Brain microvascular endothelial cell (primary cell): ENCODE data around the gene PRKAR1B.

ENCODE experiments used
- DNase-seq: peaks from one replicate; pipeline ENCODE4 v3.0.0-alpha.2; 2020
- H3K27ac ChIP-seq: fragments of 250-450 bp; sonication (Bioruptor Pico); 2 replicates; pipeline ENCODE4 v1.5.1; 2020; ENCODE audit warnings: mild to moderate bottlenecking, moderate library complexity
- H3K27me3 ChIP-seq: fragments of 250-450 bp; sonication (Bioruptor Pico); replicated peaks from 2 replicates; pipeline ENCODE4 v1.5.1; 2020; ENCODE audit warnings: mild to moderate bottlenecking
- H3K36me3 ChIP-seq: fragments of 250-450 bp; sonication (Bioruptor Pico); replicated peaks from 2 replicates; pipeline ENCODE4 v1.5.1; 2020; ENCODE audit warnings: mild to moderate bottlenecking
- H3K4me3 ChIP-seq: 2 replicates; pipeline ENCODE4 v1.5.1; 2011; ENCODE audit warnings: low read depth, mild to moderate bottlenecking, control low read depth, low read length, moderate library complexity
- in situ Hi-C: cut with HindIII; loops from 2 replicates; pipeline ENCODE4 v1.10.0; 2017; ENCODE audit warnings: low sequenced_read_pairs, low pct_ligation_motif_present
- TF ChIP-seq, protein P1 (sequence below): IDR thresholded peaks from 2 replicates; pipeline ENCODE4 v1.5.1; 2011; ENCODE audit warnings: low read depth, mild to moderate bottlenecking, moderate library complexity, low read length, control low read depth, inconsistent platforms; ENCODE audit errors: missing control alignments

PRKAR1B gene

DNA sequence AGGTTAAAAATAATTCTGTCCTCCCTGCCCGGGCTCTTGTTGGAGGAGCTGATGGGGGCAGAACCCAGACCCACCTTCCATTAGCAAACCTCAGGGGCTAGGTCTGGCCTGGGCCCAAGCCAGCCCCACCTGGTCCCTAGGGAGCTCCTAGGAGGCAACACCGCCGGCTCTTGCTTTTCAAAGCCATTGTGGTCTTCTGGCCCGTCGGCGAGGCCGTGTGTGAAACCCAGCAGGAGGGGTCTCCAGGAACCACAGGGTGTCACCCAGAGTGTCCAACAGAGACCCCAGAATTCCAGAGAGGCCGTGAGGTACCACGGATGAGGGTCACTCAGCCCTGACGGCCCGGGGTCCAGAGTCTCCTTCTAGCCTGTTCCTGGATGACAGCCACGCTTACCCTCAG, 190.8 kb downstream of the PRKAR1B start:
- TF ChIP-seq, protein P1, sequence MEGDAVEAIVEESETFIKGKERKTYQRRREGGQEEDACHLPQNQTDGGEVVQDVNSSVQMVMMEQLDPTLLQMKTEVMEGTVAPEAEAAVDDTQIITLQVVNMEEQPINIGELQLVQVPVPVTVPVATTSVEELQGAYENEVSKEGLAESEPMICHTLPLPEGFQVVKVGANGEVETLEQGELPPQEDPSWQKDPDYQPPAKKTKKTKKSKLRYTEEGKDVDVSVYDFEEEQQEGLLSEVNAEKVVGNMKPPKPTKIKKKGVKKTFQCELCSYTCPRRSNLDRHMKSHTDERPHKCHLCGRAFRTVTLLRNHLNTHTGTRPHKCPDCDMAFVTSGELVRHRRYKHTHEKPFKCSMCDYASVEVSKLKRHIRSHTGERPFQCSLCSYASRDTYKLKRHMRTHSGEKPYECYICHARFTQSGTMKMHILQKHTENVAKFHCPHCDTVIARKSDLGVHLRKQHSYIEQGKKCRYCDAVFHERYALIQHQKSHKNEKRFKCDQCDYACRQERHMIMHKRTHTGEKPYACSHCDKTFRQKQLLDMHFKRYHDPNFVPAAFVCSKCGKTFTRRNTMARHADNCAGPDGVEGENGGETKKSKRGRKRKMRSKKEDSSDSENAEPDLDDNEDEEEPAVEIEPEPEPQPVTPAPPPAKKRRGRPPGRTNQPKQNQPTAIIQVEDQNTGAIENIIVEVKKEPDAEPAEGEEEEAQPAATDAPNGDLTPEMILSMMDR: no peak
- Histone ChIP-seq H3K27me3 (no peaks in the 10 kb centered on the region), H3K36me3 (no peaks in the 10 kb centered on the region), H3K4me3 (no peak overlapping the region), H3K27ac (no peak overlapping the region)
- in situ Hi-C loops: no loop called here
- DNase-seq: no peak

DNA sequence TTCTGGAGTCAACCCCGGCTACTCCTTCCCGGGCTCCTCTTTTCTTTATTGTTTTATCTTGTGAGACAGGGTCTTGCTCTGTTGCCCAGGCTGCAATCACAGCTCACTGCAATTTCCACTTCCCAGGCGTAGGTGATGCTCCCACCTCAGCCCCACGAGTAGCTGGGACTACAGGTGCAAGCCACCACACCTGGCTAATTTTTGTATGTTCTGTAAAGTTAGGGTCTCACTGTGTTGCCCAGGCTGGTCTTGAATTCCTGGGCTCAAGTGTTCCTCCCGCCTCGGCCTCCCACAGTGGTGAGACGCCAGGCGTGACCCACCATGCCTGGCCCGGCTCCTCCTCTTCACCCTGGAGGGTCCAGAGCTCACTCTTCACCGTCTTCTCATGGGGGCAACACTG, 192.1 kb downstream of the PRKAR1B start:
- TF ChIP-seq, protein P1: no peak
- no peaks in the 10 kb centered on the region for H3K36me3 ChIP-seq
- H3K4me3 ChIP-seq: no peak overlapping the region
- no peak for DNase-seq
- no peaks in the 10 kb centered on the region for H3K27me3 ChIP-seq
- in situ Hi-C loops: no loop called here
- H3K27ac ChIP-seq: no peak overlapping the region

DNA sequence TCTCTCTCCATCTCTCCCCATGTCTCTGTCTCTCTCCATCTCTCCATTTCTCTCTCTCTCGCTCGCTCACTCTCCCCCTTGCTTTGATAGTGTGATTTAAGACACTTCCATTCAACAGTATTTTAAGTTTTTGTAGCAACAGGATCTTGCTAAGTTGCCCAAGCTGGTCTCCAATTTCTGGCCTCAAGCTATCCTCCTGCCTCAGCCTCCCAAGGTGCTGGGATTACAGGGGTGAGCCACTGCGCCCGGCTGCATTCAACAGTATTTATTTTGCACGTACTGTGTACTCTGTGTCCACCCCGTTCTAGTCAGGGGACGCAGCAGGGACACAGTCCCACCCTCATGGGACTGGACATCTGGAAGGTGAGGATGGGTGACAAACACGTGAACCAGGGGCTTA, 193.0 kb downstream of the PRKAR1B start:
- Histone ChIP-seq H3K36me3 (no peaks in the 10 kb centered on the region), H3K4me3 (no peak overlapping the region), H3K27ac (no peak overlapping the region), H3K27me3 (no peaks in the 10 kb centered on the region)
- no peak for DNase-seq
- TF ChIP-seq, protein P1: no peak
- in situ Hi-C loops: no loop called here

DNA sequence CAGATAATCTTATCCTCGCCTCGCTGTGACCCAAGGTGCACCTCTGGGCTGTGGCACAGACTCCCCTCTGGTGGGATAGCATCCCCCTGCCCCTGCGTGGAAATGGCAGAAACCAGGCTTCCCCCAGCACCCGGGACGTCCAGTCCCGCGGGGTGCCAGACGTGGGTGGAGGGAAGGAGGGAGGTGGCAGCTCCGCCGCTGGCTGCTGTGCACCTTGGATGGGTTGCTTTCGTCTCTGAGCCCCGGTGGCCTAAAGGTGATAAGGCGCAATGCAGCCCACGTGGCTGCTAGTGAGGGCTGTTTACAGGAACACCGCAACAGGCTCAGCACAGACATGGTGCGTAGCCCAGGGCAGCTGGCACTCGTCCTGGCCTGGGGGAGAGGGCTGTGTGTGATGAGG, 193.8 kb downstream of the PRKAR1B start:
- H3K27ac ChIP-seq: no peak overlapping the region
- no peaks in the 10 kb centered on the region for H3K27me3 ChIP-seq
- no peaks in the 10 kb centered on the region for H3K36me3 ChIP-seq
- no peak for DNase-seq
- H3K4me3 ChIP-seq: no peak overlapping the region
- TF ChIP-seq, protein P1: no peak
- in situ Hi-C loops: no loop called here

DNA sequence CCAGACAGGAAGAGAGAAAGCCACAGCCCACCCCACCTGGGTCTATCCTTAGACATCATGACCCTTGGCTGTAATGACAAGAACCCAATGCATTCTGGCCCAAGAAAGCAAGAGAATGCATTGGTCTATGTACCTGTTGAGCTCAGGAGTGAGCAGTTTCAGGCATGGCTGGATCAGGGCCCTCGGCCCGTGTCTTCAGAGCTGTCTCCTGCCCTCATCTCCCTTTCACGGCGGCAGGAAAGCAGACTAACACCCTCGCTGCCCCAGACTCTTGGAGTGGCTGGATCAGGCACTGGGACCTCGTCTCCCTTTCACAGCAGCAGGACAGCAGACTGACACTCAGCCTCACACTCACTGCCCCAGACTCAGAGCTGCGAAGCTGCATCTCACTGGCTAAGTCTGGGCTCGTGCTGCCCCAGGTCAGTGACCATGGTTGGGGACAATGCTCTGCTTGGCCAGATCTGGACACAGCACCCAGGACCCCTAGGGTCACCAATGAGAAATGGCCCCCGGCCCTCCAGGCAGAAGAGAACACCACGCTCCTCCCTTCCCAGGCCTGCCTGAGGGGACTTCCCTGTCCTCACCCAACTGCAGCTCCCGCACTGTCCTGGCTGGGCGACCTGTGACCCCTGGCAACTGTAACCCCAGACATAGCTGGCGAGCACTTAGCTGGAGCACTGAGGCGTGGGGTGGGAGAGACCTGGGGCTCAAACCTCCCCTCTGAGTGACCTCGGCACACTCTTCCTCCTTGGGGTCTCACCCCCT, 194.5 kb downstream of the PRKAR1B start:
- in situ Hi-C loops: no loop called here
- no peaks in the 10 kb centered on the region for H3K27me3 ChIP-seq
- DNase-seq: no peak
- no peak overlapping the region for H3K4me3 ChIP-seq
- H3K27ac ChIP-seq: no peak overlapping the region
- TF ChIP-seq, protein P1: no peak
- H3K36me3 ChIP-seq: no peaks in the 10 kb centered on the region

DNA sequence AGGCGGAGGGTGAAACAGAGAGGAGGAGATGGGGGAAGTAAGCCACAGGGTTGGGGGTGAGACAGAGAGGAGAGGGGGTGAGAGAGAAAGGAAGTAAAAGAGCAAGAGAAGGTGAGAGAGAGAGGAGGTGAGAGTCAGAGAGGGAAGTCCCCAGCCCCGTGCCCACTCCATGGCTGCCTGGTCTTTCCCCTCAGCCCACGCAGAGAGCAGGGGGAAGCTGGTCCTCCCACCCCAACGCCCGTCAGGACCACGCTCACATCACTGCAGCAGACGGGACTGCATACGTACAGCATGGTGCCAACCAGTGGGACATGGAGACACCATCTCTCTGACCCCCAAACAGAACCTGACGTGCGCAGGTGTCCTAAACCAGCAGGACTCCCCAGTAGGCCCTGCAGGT, 195.3 kb downstream of the PRKAR1B start:
- no peak overlapping the region for H3K4me3 ChIP-seq
- in situ Hi-C loops: no loop called here
- no peak overlapping the region for H3K27ac ChIP-seq
- H3K27me3 ChIP-seq: no peaks in the 10 kb centered on the region
- DNase-seq: no peak
- no peaks in the 10 kb centered on the region for H3K36me3 ChIP-seq
- TF ChIP-seq, protein P1: no peak
